PC-9 (cell line): ENCODE results near the gene TRMT2A.

ENCODE experiments used
- EZH2 ChIP-seq: fragments of 200-600 bp; sonication (generic); IDR thresholded peaks from 2 replicates; pipeline ENCODE4 v1.8.0; 2017; ENCODE audit warnings: antibody characterized with exemption, low read depth
- TF ChIP-seq, protein P1 (sequence below): fragments of 200-600 bp; sonication (generic); conservative IDR thresholded peaks from 2 replicates; pipeline ENCODE4 v1.6.1; 2017; ENCODE audit warnings: mixed run types, antibody characterized with exemption, mild to moderate bottlenecking, moderate library complexity

DNA sequence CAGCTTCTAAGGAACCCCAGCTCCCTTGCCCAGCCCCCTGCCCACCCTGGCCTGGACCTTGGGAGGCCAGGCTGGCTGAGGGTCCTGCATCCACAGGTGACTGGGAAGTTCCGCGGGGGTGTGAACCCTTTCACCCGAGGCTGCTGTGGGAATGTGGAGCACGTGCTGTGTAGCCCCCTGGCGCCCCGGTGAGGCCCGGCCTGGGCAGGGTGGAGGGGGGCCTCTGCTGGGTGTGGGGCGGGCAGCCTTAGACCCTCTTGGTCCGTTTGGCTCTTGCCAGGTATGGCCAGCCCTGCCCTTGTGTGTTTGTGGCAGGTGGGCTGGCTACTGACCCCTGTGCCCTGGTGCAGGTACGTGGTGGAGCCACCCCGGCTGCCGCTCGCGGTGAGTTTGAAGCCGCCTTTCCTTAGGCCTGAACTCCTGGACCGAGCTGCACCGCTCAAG, 23.5 kb upstream of the TRMT2A start:
- TF ChIP-seq, protein P1, sequence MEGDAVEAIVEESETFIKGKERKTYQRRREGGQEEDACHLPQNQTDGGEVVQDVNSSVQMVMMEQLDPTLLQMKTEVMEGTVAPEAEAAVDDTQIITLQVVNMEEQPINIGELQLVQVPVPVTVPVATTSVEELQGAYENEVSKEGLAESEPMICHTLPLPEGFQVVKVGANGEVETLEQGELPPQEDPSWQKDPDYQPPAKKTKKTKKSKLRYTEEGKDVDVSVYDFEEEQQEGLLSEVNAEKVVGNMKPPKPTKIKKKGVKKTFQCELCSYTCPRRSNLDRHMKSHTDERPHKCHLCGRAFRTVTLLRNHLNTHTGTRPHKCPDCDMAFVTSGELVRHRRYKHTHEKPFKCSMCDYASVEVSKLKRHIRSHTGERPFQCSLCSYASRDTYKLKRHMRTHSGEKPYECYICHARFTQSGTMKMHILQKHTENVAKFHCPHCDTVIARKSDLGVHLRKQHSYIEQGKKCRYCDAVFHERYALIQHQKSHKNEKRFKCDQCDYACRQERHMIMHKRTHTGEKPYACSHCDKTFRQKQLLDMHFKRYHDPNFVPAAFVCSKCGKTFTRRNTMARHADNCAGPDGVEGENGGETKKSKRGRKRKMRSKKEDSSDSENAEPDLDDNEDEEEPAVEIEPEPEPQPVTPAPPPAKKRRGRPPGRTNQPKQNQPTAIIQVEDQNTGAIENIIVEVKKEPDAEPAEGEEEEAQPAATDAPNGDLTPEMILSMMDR = no peak
- no peak for TF ChIP-seq EZH2
